ENCODE data around the gene CEBPE.

CEBPE gene

GRCh38 chr14:23101986-23102625, 16.9 kb downstream of the CEBPE start:
- no peak for DNase-seq

- DNase-seq, result no peak
Observed at GRCh38 chr14:23101213-23101970, 17.7 kb downstream of the CEBPE start.

- no peak for DNase-seq
Observed at GRCh38 chr14:23099212-23099861, 19.7 kb downstream of the CEBPE start.

GRCh38 chr14:23097786-23098185, 21.3 kb downstream of the CEBPE start:
- no peak for DNase-seq

- peak; percentile 99 for DNase-seq
Observed at GRCh38 chr14:23095196-23096108, 23.6 kb downstream of the CEBPE start, which contains the start of gene C14orf119. TSS of gene C14orf119 (plus strand) at chr14:23095505. CDS start at chr14:23097659, 2,154 bp downstream.

- peak; percentile 73 for DNase-seq
Observed at GRCh38 chr14:23094666-23095195, 24.3 kb downstream of the CEBPE start, which contains the start of gene ACIN1. TSS of gene ACIN1 (minus strand) at chr14:23095136. CDS start at chr14:23095112, 24 bp downstream.

- DNase-seq, result no peak
Observed at GRCh38 chr14:23093991-23094665, 24.9 kb downstream of the CEBPE start.

GRCh38 chr14:23093526-23093925, 25.5 kb downstream of the CEBPE start:
- no peak for DNase-seq

- no peak for DNase-seq
Observed at GRCh38 chr14:23093104-23093503, 26.0 kb downstream of the CEBPE start.

GRCh38 chr14:23091294-23092225, 27.5 kb downstream of the CEBPE start:
- DNase-seq, result no peak

GRCh38 chr14:23090254-23090636, 28.8 kb downstream of the CEBPE start:
- DNase-seq, result no peak

- DNase-seq, result no peak
Observed at GRCh38 chr14:23089498-23090253, 29.4 kb downstream of the CEBPE start.

GRCh38 chr14:23086565-23086964, 32.5 kb downstream of the CEBPE start:
- DNase-seq, result no peak

GRCh38 chr14:23085458-23085857, 33.6 kb downstream of the CEBPE start:
- no peak for DNase-seq

- no peak for DNase-seq
Observed at GRCh38 chr14:23080474-23080873, 38.6 kb downstream of the CEBPE start.

- no peak for DNase-seq
Observed at GRCh38 chr14:23079716-23080115, 39.3 kb downstream of the CEBPE start.

GRCh38 chr14:23078692-23079116, 40.4 kb downstream of the CEBPE start:
- DNase-seq, result no peak

- DNase-seq, result no peak
Observed at GRCh38 chr14:23077962-23078361, 41.1 kb downstream of the CEBPE start.

- DNase-seq, result peak; percentile 19
Observed at GRCh38 chr14:23076785-23077408, 42.2 kb downstream of the CEBPE start.
